ENCODE measurements around the gene USP3. TPM values are rescaled to one million over a fixed set of nuclear protein-coding genes. Genes with fewer than 3 reads are reported as not detected.
A peak's percentile ranks its signal among the peaks of the same experiment; 100 is the strongest.

Gene USP3
- total RNA-seq, 4 donors from 2014 or later, result 12.1 to 29.4 (median 15.5) TPM

DNA sequence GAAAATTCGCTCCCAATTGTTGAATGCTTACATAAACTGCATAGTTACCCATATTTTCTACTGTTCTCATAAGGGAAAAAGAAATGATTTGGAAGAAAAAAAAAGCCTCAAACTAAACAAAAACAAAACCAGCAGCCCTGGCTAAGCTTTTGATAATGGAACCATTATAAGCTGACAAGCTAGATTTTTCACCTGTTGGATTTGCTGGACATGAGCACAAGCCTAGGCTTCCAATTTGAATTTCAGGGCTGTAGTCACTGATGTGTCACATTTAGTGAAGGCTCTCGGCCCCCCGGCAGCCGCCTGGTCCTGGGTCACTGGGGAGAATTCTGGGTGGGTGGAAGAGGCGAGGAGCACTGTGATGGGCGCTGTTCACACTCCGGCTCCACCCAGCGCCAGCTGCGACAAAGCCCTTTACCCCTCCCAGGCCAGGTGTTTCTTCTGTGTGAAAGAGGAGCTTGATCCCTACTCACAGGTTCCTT is 97.4 kb downstream of the USP3 start:
- peak in 1 of 5 experiments; percentile 1 for TF ChIP-seq CTCF (IDR thresholded peaks at IDR 0.05 in 4 of 5, conservative IDR thresholded peaks at IDR 0.05 in 1 of 5)
- TF ChIP-seq POLR2A (IDR thresholded peaks at IDR 0.05), result no peak
- Histone ChIP-seq H3K27ac (peak overlapping the region; percentile 73 to 96 (median 88)), H3K36me3 (no peaks in the 10 kb centered on the region), H3K4me1 (peaks cover 41 to 42% of the 10 kb centered on the region in 2 donors), H3K9me3 (no peaks in the 10 kb centered on the region), H3K27me3 (no peaks in the 10 kb centered on the region), H3K4me3 (peak overlapping the region; percentile 74 to 89 (median 84))
- ATAC-seq (no peak), DNase-seq (no peak)
- intact Hi-C loops (cut with DNase I; ENCODE audit: low total_unique reads) (loop anchor here (5.0 kb wide), 1 partner anchor 466 kb away; no protein-coding TSS in a partner anchor), in situ Hi-C loops (cut with MboI; ENCODE audit: low sequenced_read_pairs in 4 of 4) (loop anchor here in 2 of 4 donors (10.0 to 25.0 kb wide), 2 partner anchors 117 to 461 kb away; no protein-coding TSS in a partner anchor)

- peaks cover 33% of the 10 kb centered on the region in 2 donors for H3K4me1 ChIP-seq
- no peak overlapping the region for H3K27ac ChIP-seq
- intact Hi-C loops (cut with DNase I; ENCODE audit: low total_unique reads), result loop anchor here (5.0 kb wide), 1 partner anchor 465 kb away; no protein-coding TSS in a partner anchor
- in situ Hi-C loops (cut with MboI; ENCODE audit: low sequenced_read_pairs in 4 of 4), result loop anchor here in 2 of 4 donors (10.0 to 25.0 kb wide), 2 partner anchors 118 to 460 kb away; no protein-coding TSS in a partner anchor
- no peak overlapping the region for H3K4me3 ChIP-seq
- no peak for DNase-seq
- H3K27me3 ChIP-seq, result no peaks in the 10 kb centered on the region
- TF ChIP-seq CTCF (IDR thresholded peaks at IDR 0.05 in 4 of 5, conservative IDR thresholded peaks at IDR 0.05 in 1 of 5) (no peak), POLR2A (IDR thresholded peaks at IDR 0.05) (no peak)
- no peak for ATAC-seq
- H3K36me3 ChIP-seq, result peaks cover 0 to 5% of the 10 kb centered on the region in 2 donors
- no peaks in the 10 kb centered on the region for H3K9me3 ChIP-seq
Observed at GRCh38 chr15:63602595-63602994, 98.2 kb downstream of the USP3 start.

GRCh38 chr15:63603516-63603915 is 99.1 kb downstream of the USP3 start:
- in situ Hi-C loops (cut with MboI; ENCODE audit: low sequenced_read_pairs in 4 of 4) (loop anchor here in 2 of 4 donors (10.0 to 25.0 kb wide), 2 partner anchors 119 to 459 kb away; no protein-coding TSS in a partner anchor), intact Hi-C loops (cut with DNase I; ENCODE audit: low total_unique reads) (loop anchor here (5.0 kb wide), 1 partner anchor 464 kb away; no protein-coding TSS in a partner anchor)
- TF ChIP-seq POLR2A (IDR thresholded peaks at IDR 0.05) (no peak), CTCF (IDR thresholded peaks at IDR 0.05 in 4 of 5, conservative IDR thresholded peaks at IDR 0.05 in 1 of 5) (no peak)
- H3K27me3 ChIP-seq, result no peaks in the 10 kb centered on the region
- ATAC-seq, result no peak
- no peak overlapping the region for H3K27ac ChIP-seq
- H3K4me1 ChIP-seq, result peaks cover 24% of the 10 kb centered on the region in 2 donors
- H3K4me3 ChIP-seq, result no peak overlapping the region
- DNase-seq, result no peak
- H3K9me3 ChIP-seq, result no peaks in the 10 kb centered on the region
- H3K36me3 ChIP-seq, result peaks cover 0 to 14% of the 10 kb centered on the region in 2 donors

- no peak for ATAC-seq
- DNase-seq, result no peak
- H3K36me3 ChIP-seq, result peaks cover 0 to 22% of the 10 kb centered on the region in 2 donors
- intact Hi-C loops (cut with DNase I; ENCODE audit: low total_unique reads) (loop anchor here (5.0 kb wide), 1 partner anchor 463 kb away; no protein-coding TSS in a partner anchor), in situ Hi-C loops (cut with MboI; ENCODE audit: low sequenced_read_pairs in 4 of 4) (loop anchor here in 2 of 4 donors (10.0 to 25.0 kb wide), 2 partner anchors 119 to 458 kb away; no protein-coding TSS in a partner anchor)
- H3K4me3 ChIP-seq, result no peak overlapping the region
- no peak for TF ChIP-seq CTCF (IDR thresholded peaks at IDR 0.05 in 4 of 5, conservative IDR thresholded peaks at IDR 0.05 in 1 of 5)
- no peak for TF ChIP-seq POLR2A (IDR thresholded peaks at IDR 0.05)
- H3K4me1 ChIP-seq, result peaks cover 16% of the 10 kb centered on the region in 2 donors
- H3K9me3 ChIP-seq, result no peaks in the 10 kb centered on the region
- H3K27ac ChIP-seq, result no peak overlapping the region
- no peaks in the 10 kb centered on the region for H3K27me3 ChIP-seq
Observed at GRCh38 chr15:63604281-63604680, 99.9 kb downstream of the USP3 start.

All from gastrocnemius medialis (tissue), 4 donors.